ENCODE data around the gene ZNF76. TPM values are rescaled to one million over a fixed set of nuclear protein-coding genes. Genes with fewer than 3 reads are reported as not detected.
A peak's percentile ranks its signal among the peaks of the same experiment; 100 is the strongest.

ZNF76 gene
- total and polyA plus RNA-seq, 5 experiments from 2014 or later = 22.1 to 96.8 (median 35.9) TPM

DNA sequence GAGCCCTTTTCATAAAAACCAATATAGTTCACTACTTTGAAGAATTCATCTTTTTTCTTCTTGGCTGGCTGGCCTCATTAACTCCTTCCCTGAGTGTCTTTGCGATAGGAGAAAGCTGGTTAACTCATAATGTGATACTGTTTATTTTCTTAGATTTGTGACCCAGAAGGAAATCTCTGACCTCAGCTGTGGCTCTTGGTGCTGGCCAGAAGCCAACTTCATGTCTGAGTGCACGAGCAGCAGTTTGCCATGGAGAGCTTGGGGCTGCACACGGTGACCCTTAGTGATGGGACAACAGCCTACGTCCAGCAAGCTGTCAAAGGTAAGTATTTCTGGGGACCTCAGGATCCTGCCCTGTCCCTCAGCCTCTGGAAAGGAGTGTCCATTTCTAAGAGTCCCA, 21.4 kb downstream of the ZNF76 start:
- H3K4me3 Mint-ChIP-seq = no peak overlapping the region
- DNase-seq (no peak), ATAC-seq (no peak)
- peak overlapping the region in 1 of 10 donors; percentile 57 for H3K27ac Mint-ChIP-seq
- POLR2A ChIA-PET = no interaction called here
- H3K4me1 Mint-ChIP-seq = peaks cover 0 to 13% (median 6%) of the 10 kb centered on the region in 4 donors
- no peaks in the 10 kb centered on the region for H3K27me3 Mint-ChIP-seq
- H3K36me3 Mint-ChIP-seq = peaks cover 9 to 55% (median 11%) of the 10 kb centered on the region in 3 donors
- H3K9me3 Mint-ChIP-seq = no peaks in the 10 kb centered on the region

DNA sequence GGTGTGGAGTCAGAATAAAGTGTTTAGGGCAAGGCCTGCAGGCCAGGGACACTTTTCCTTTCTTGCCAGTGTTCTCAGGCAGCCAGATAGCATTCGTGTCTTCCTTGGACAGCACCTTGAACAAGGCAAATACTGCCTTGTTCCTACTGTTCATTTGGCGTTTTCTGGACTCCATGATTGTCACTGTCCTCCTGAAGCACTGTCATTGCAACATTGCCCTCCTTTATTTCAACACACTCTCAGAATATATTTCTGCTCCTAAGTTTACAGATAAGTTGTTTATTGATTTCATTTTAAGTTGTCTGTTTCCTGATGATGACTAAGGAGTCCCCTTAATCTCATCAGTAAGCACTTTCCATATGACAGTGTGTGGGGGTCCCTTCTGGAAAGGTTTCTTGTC, 22.9 kb downstream of the ZNF76 start:
- peaks cover 0 to 13% (median 5%) of the 10 kb centered on the region in 4 donors for H3K4me1 Mint-ChIP-seq
- H3K27me3 Mint-ChIP-seq = no peaks in the 10 kb centered on the region
- H3K27ac Mint-ChIP-seq = no peak overlapping the region
- no peak for DNase-seq
- POLR2A ChIA-PET = no interaction called here
- no peak for ATAC-seq
- no peaks in the 10 kb centered on the region for H3K9me3 Mint-ChIP-seq
- no peak overlapping the region for H3K4me3 Mint-ChIP-seq
- H3K36me3 Mint-ChIP-seq = peaks cover 9 to 69% (median 14%) of the 10 kb centered on the region in 3 donors

DNA sequence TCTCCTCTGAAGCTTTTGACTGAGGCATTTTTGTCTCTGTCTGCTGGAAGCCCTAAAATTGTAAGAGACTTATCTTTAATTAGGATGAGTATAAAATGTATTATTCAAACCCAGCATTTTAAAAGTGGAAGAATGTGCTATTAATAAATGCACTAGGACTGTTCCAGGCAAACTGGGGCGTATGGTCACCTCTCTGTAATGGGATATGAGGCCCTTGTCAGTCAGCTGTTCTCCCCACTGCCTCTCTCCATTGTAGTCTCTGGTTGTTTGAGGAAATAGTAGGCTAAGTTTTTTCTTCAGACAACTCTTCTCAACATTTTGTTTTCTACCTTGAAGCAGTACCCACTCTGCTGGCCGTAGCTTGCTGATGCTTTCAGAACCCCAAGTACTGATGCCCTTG, 23.8 kb downstream of the ZNF76 start:
- peaks cover 9 to 78% (median 14%) of the 10 kb centered on the region in 3 donors for H3K36me3 Mint-ChIP-seq
- DNase-seq (no peak), ATAC-seq (no peak)
- no peaks in the 10 kb centered on the region for H3K9me3 Mint-ChIP-seq
- H3K27me3 Mint-ChIP-seq = no peaks in the 10 kb centered on the region
- H3K4me3 Mint-ChIP-seq = no peak overlapping the region
- H3K27ac Mint-ChIP-seq = peak overlapping the region in 2 of 10 donors; percentile 24 to 56
- H3K4me1 Mint-ChIP-seq = peaks cover 0 to 10% (median 5%) of the 10 kb centered on the region in 4 donors
- POLR2A ChIA-PET = interaction anchor here (0.6 kb wide), 1 partner anchor 15 kb away, joined by 3 read pairs; no protein-coding TSS in a partner anchor

DNA sequence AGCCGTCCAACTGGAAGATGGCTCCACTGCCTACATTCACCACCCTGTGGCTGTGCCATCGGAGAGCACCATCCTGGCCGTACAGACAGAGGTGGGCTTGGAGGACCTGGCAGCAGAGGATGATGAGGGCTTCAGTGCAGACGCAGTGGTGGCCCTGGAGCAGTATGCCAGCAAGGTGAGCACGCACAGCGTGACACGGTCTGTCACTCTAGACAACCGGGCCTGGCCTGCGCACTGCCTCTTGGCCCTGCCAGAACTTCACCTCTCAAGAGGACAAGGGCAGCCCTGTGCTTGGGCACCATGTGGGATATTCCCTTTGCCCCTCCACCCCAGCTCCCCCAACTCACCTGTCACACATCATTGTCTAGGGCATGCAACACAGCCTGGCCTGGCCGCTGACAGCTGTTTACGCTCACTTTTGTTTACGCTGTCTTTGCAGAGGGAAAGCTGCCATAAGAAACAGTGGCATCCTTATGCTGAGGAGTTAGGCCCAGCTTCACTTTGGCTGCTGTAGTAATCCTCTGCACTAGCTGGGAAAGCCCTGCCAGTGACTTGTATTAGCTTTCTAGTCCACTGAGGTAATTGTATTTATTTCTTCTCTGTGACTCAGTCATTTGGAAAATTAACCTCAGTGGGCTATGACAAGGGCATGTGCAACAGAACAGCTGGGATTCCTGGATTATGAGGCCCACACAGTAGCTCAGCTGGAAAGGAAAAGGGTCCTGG, 28.3 kb downstream of the ZNF76 start:
- H3K9me3 Mint-ChIP-seq = no peaks in the 10 kb centered on the region
- POLR2A ChIA-PET = interaction anchor here (0.8 kb wide), 1 partner anchor 14 kb away, joined by 3 read pairs; no protein-coding TSS in a partner anchor
- DNase-seq (no peak), ATAC-seq (no peak)
- peak overlapping the region in 2 of 10 donors; percentile 4 to 62 for H3K27ac Mint-ChIP-seq
- no peaks in the 10 kb centered on the region for H3K27me3 Mint-ChIP-seq
- H3K4me3 Mint-ChIP-seq = no peak overlapping the region
- H3K4me1 Mint-ChIP-seq = peaks cover 0 to 3% (median under 1%) of the 10 kb centered on the region in 4 donors
- H3K36me3 Mint-ChIP-seq = peaks cover 5 to 92% (median 15%) of the 10 kb centered on the region in 3 donors

DNA sequence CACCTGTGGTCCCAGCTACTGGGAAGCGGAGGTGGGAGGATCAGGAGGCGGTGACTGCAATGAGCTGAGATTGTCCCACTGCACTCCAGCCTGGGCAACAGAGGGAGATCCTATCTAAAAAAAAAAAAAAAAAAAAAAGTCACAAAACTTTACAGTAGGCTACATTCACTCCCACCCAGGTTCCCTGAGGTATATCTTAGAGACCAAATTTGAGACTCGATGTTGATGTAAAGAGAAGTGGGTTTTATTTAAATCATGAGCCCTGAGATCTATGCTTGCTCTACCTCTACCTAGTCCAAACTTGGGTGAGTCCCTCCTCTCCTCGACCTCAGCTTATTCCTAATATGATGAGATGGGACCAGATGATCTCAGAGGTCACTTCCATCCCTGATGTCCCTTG, 29.3 kb downstream of the ZNF76 start:
- H3K9me3 Mint-ChIP-seq = no peaks in the 10 kb centered on the region
- peaks cover 0 to 86% (median 14%) of the 10 kb centered on the region in 3 donors for H3K36me3 Mint-ChIP-seq
- H3K27me3 Mint-ChIP-seq = no peaks in the 10 kb centered on the region
- peaks cover 0 to 3% (median under 1%) of the 10 kb centered on the region in 4 donors for H3K4me1 Mint-ChIP-seq
- DNase-seq (no peak), ATAC-seq (no peak)
- POLR2A ChIA-PET = interaction anchor here (1.1 to 1.3 kb wide), 2 partner anchors 9 to 178 kb away, joined by 3 to 4 read pairs; no protein-coding TSS in a partner anchor
- H3K27ac Mint-ChIP-seq = peak overlapping the region in 2 of 10 donors; percentile 3 to 53
- no peak overlapping the region for H3K4me3 Mint-ChIP-seq

DNA sequence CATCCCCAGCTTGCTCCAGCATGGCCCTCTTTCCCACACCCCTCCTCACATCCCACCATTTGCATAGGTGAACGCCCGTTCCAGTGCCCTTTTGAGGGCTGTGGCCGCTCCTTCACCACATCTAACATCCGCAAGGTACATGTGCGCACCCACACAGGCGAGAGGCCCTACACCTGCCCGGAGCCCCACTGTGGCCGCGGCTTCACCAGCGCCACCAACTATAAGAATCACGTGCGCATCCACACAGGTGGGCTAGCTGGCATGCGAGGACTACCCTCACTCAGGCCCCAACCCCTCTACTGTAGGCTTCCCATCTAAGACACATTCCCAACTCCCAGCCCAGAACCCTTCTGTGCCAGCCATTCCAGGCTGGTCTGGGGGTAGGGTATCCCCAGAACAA, 32.0 kb downstream of the ZNF76 start:
- H3K36me3 Mint-ChIP-seq = peaks cover 5 to 76% (median 19%) of the 10 kb centered on the region in 3 donors
- DNase-seq = no peak
- H3K9me3 Mint-ChIP-seq = no peaks in the 10 kb centered on the region
- H3K4me1 Mint-ChIP-seq = peaks cover 2 to 7% (median 5%) of the 10 kb centered on the region in 4 donors
- no peak for ATAC-seq
- H3K27ac Mint-ChIP-seq = peak overlapping the region in 2 of 10 donors; percentile 41 to 57
- no peak overlapping the region for H3K4me3 Mint-ChIP-seq
- POLR2A ChIA-PET = interaction anchor here (26.1 kb wide), 1 partner anchor 29 kb away, joined by 766 read pairs; no protein-coding TSS in a partner anchor
- no peaks in the 10 kb centered on the region for H3K27me3 Mint-ChIP-seq

DNA sequence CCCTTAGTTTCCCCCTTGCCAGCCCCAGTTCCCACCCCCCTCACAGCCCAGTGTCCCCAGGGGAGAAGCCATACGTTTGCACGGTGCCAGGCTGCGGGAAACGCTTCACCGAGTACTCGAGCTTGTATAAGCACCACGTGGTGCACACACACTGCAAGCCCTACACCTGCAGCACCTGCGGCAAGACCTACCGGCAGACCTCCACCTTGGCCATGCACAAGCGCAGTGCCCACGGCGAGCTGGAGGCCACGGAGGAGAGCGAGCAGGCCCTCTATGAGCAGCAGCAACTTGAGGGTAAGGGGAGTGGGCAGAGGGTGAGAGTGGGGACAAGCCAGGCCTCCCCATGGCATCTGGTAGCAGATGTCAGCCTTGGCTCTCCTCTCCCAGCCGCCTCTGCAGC, 33.0 kb downstream of the ZNF76 start:
- Mint-ChIP-seq H3K27ac (peak overlapping the region in 1 of 10 donors; percentile 15), H3K27me3 (no peaks in the 10 kb centered on the region), H3K9me3 (no peaks in the 10 kb centered on the region), H3K36me3 (peaks cover 5 to 66% (median 15%) of the 10 kb centered on the region in 3 donors), H3K4me1 (peaks cover 5 to 8% (median 6%) of the 10 kb centered on the region in 4 donors), H3K4me3 (no peak overlapping the region)
- no peak for DNase-seq
- POLR2A ChIA-PET = interaction anchor here (0.6 to 26.1 kb wide), 2 partner anchors 28 to 156 kb away, joined by 5 to 766 read pairs; no protein-coding TSS in a partner anchor
- no peak for ATAC-seq

DNA sequence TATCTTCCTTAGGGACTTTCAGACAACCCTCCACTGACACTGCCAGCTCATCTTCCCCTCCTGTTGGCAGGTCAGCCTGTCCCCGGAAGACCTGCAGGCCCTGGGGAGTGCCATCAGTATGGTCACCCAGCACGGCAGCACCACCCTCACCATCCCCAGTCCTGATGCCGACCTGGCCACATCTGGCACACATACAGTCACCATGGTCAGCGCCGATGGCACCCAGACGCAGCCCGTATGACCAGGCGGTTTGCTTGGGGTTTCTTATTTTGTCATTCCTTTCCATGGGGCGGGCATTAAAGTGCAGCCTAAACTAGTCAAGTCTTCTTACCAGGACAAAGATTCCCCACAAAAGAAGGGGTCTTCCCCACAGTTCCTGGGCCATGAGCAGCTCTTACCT, 34.1 kb downstream of the ZNF76 start:
- H3K9me3 Mint-ChIP-seq = no peaks in the 10 kb centered on the region
- DNase-seq (no peak), ATAC-seq (no peak)
- no peaks in the 10 kb centered on the region for H3K27me3 Mint-ChIP-seq
- H3K4me1 Mint-ChIP-seq = peaks cover 8 to 9% (median 8%) of the 10 kb centered on the region in 4 donors
- H3K4me3 Mint-ChIP-seq = no peak overlapping the region
- peak overlapping the region in 1 of 10 donors; percentile 36 for H3K27ac Mint-ChIP-seq
- H3K36me3 Mint-ChIP-seq = peaks cover 5 to 54% (median 15%) of the 10 kb centered on the region in 3 donors
- POLR2A ChIA-PET = interaction anchor here (0.6 to 26.1 kb wide), 4 partner anchors 14 to 174 kb away, joined by 3 to 766 read pairs (median 4); partner anchors contain the start of gene RPL10A

DNA sequence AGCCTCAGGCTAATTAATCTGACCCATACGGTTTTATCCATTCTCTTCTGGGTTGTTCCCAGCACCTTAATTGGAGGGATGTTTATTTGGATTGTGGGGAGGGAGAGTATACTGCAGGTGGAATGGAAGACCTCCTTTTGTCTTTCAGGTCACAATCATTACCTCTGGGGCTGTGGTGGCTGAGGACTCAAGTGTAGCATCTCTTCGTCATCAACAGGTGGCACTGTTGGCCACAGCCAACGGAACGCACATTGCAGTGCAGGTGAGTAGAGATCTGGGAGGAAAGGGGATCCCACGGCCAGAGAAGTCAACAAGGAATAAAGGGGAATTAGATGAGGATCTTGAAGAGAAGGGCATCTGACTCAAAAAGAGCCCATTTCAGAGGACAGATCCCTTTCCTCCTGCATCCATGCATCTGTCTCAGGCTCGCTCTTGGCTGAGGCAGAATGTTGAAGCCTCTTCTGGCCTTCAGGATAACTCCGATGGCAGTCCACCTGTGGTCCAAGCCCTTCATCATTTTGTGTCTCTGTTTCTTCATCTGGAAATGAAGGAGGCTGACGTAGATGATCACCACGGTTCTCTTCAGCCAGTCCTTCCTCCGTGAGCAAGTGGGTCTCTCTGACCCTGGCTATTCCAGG, 34.9 kb downstream of the ZNF76 start:
- POLR2A ChIA-PET = interaction anchor here (0.8 to 26.1 kb wide), 3 partner anchors 26 to 174 kb away, joined by 3 to 766 read pairs (median 4); partner anchors contain the start of gene RPL10A

DNA sequence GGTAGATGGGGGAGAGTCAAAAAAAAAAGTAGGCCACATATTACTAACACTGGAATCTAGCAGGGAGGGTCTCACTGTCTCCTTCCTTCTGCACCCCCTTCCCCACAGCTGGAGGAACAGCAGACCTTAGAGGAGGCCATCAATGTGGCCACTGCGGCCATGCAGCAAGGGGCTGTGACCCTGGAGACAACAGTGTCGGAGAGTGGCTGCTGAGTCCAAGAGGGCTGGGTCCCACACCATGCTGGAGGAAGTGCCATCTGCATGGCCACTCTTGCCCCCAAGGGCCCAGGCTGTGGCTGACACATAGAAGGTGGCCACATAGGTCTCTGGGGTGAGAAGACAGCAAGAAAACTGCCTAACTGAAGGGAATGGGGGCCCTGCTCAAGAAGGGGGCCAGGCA, 35.5 kb downstream of the ZNF76 start:
- no peak for DNase-seq
- Mint-ChIP-seq H3K4me1 (peaks cover 18 to 22% (median 21%) of the 10 kb centered on the region in 4 donors), H3K27ac (peak overlapping the region in 2 of 10 donors; percentile 34 to 60), H3K9me3 (no peaks in the 10 kb centered on the region), H3K36me3 (peaks cover 5 to 42% (median 10%) of the 10 kb centered on the region in 3 donors), H3K4me3 (no peak overlapping the region), H3K27me3 (no peaks in the 10 kb centered on the region)
- no peak for ATAC-seq
- POLR2A ChIA-PET = interaction anchor here (0.9 to 26.1 kb wide), 4 partner anchors 26 to 257 kb away, joined by 3 to 766 read pairs (median 49); partner anchors contain the start of genes FANCE and RPL10A

More for the DNA sequence above, 34.9 kb downstream of the ZNF76 start:
- Mint-ChIP-seq H3K36me3 (peaks cover 5 to 47% (median 12%) of the 10 kb centered on the region in 3 donors), H3K4me3 (peak overlapping the region in 2 of 10 donors; percentile 2 to 42), H3K4me1 (peaks cover 14 to 16% (median 15%) of the 10 kb centered on the region in 4 donors), H3K27ac (peak overlapping the region in 8 of 10 donors; percentile 4 to 74 (median 51)), H3K27me3 (no peaks in the 10 kb centered on the region), H3K9me3 (no peaks in the 10 kb centered on the region)
- DNase-seq (peak in 9 of 10 donors; percentile 33 to 75 (median 52)), ATAC-seq (peak; percentile 38 to 43)

DNA sequence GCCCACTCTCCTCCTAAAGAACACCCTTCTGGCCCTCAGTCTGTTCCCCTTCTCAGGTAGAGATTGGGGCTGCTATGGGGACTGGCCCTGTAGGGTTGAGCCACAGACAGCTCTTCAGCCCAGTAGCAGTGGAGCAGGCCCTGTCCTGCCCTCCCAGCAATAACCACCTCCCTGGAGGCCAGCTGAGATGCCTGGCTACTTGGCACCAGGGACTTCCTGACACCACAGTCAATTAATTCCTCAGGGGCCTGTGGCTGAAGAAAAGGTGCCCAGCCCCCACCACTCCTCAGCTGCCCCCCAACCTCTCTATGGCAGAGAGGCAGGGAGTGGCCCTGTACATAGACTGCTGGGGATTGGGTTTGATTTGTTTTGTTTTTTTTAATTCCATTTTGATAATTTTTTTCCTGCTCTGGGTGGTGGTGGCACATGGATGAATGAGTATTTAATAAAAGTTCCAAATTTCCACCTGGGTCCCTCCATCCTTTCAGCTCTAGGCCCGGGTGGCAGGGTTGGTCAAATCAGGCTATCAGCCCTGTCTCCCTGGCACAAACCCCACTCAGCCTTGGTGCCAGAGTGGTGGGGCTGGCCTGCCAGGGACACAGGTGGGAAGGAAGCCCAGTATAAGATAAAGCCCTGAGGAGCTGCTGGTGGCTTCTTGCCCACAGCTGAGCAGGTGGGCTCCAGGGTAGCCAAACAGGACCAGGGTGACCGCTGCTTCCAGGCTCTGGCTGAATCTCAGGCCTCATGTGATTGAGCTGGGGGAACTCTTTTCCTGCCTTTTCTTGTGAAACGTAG, 36.2 kb downstream of the ZNF76 start:
- peak overlapping the region in 2 of 10 donors; percentile 11 to 28 for H3K27ac Mint-ChIP-seq
- H3K4me1 Mint-ChIP-seq = peaks cover 21 to 29% (median 28%) of the 10 kb centered on the region in 4 donors
- POLR2A ChIA-PET = interaction anchor here (0.9 to 26.1 kb wide), 5 partner anchors 25 to 256 kb away, joined by 3 to 766 read pairs (median 47); partner anchors contain the start of genes FANCE, PPARD and RPL10A
- peaks cover 5 to 40% (median 6%) of the 10 kb centered on the region in 3 donors for H3K36me3 Mint-ChIP-seq
- peak overlapping the region in 1 of 10 donors; percentile 6 for H3K4me3 Mint-ChIP-seq
- DNase-seq (no peak), ATAC-seq (no peak)
- no peaks in the 10 kb centered on the region for H3K27me3 Mint-ChIP-seq
- H3K9me3 Mint-ChIP-seq = no peaks in the 10 kb centered on the region
